Right cardiac atrium (tissue), 5 donors: ENCODE measurements around the gene GALT. TPM values are rescaled to one million over a fixed set of nuclear protein-coding genes. Genes with fewer than 3 reads are reported as not detected.
A peak's percentile ranks its signal among the peaks of the same experiment; 100 is the strongest.

Source experiments
- ATAC-seq, 2 donors: fragments of 200-7000 bp; cut with Tn5 transposase; one replicate each; pipeline versions ENCODE4 v1.8.0 to v1.9.1; 2020; ENCODE audit warnings: moderate library complexity in 2 of 2, mild to moderate bottlenecking in 1 of 2
- DNase-seq, 3 donors: peaks; one replicate each; pipeline ENCODE4 v3.0.0-alpha.2; 2020
- H3K27ac ChIP-seq: one replicate; pipeline ENCODE4 v1.5.1; 2013; ENCODE audit warnings: mild to moderate bottlenecking, low read length, control low read depth, moderate library complexity
- H3K27me3 ChIP-seq: one replicate; pipeline ENCODE4 v1.6.1; 2013; ENCODE audit not compliant: control insufficient read depth, insufficient read depth
- H3K4me1 ChIP-seq: one replicate; pipeline ENCODE4 v1.6.1; 2013; ENCODE audit warnings: low read length; ENCODE audit not compliant: control insufficient read depth, insufficient read depth
- H3K4me3 ChIP-seq: one replicate; pipeline ENCODE4 v1.5.1; 2013; ENCODE audit warnings: low read length, control low read depth
- H3K9me3 ChIP-seq: one replicate; pipeline ENCODE4 v1.6.1; 2013; ENCODE audit warnings: low read length; ENCODE audit not compliant: control insufficient read depth
- WGBS: extraction: QIAGEN DNeasy Blood & Tissue Kit; methylation state at CpG from one replicate; pipeline ENCODE4 v1.1.7; 2013; 5-methylcytosine and 5-hydroxymethylcytosine counted together
- intact Hi-C, 4 donors: fragments of 100-400 bp; cut with DNase I; formaldehyde crosslinking; loops; one replicate each; pipeline versions ENCODE4 v1.11.0 to v1.14.0; 2022 to 2023
- long read RNA-seq, 4 donors: library from polyadenylated mRNA; unstranded; transcript quantifications; one replicate each; pipeline ENCODE4 v2.0.0, GENCODE V29; 2020 to 2021
- polyA plus RNA-seq: library from polyadenylated mRNA; stranded (reverse); fragments of 200-250 nt; gene quantifications from one replicate; pipeline ENCODE4 v1.2.3, GENCODE V29; 2013
- total RNA-seq, 4 donors: library from RNA; stranded (reverse); fragmentation: NEBNext Ultra II Directional; extraction: Animal tissue kit (Norgen Biotek cat#: 25700); gene quantifications; one replicate each; pipeline ENCODE4 v1.2.1, GENCODE V29; 2021
- donor health status: healthy with polysubstance abuse.
- donor health status: DM: no; HTN: yes; CAD: no.
- donor health status: DM: no; HTN: no; CAD: no.
- donor health status: DM: no; HTN: yes; CAD: no; lungs with severe emphysema.
- donor health status: DM: yes; HTN: yes; CAD: no.

The GALT gene
- total RNA-seq, result 10 to 100 TPM; 37.3 to 71.2 (median 66.3) TPM
- polyA plus RNA-seq, result 57.1 TPM
- long read RNA-seq, donor 1, transcript GALT-201 (11 exons, 1,768 nt), result major isoform, 32 of 132 reads
- long read RNA-seq, donor 1, partial matches to known transcripts, result 21 of 132 reads
- long read RNA-seq, donor 1, other reads (novel, unspliced or antisense), result 79 of 132 reads
- long read RNA-seq, donor 2, transcript GALT-201 (11 exons, 1,768 nt), result major isoform, 11 of 25 reads
- long read RNA-seq, donor 2, partial matches to known transcripts, result 5 of 25 reads
- long read RNA-seq, donor 2, other reads (novel, unspliced or antisense), result 9 of 25 reads
- long read RNA-seq, donor 3, transcript GALT-201 (11 exons, 1,768 nt), result major isoform, 35 of 85 reads
- long read RNA-seq, donor 3, partial matches to known transcripts, result 12 of 85 reads
- long read RNA-seq, donor 3, other reads (novel, unspliced or antisense), result 38 of 85 reads
- long read RNA-seq, donor 4, transcript GALT-201 (11 exons, 1,768 nt), result major isoform, 19 of 57 reads
- long read RNA-seq, donor 4, partial matches to known transcripts, result 9 of 57 reads
- long read RNA-seq, donor 4, other reads (novel, unspliced or antisense), result 29 of 57 reads

DNA sequence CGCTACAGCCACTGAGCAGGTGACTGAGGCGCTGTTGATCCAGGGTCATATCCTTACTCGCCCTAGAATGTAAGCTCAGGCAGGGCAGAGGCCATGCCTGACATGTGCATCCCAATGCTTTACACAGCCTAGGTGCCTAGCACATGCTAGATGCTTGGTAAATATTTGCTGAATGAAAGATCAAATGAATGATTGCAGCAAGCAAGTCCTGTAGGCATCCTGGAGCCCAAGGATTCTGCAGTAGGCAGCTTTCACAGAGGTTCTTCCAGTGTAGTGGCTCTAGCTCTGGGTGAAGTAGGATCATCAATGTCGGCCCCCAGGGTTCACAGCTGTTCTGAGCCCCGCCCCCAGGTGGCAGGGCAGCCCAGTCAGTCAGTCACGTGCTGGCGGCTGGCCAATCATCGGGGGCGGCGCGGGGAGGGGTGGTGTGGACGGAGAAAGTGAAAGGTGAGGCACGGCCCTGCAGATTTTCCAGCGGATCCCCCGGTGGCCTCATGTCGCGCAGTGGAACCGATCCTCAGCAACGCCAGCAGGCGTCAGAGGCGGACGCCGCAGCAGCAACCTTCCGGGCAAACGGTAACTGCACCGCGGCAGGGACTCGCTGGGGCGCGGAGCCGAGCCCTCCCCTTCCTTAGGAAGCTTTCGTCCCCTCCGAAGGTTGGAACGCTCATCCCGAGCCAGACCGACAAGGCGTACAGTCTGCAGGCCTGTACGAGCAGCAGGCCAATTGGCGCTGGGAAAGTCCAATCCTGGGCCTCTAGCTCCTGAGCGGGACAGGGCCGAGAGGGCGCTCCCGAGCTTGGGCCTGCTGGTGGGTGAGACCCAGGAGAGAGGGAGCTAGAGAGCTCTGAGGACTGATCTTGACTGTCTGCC is at the start of gene GALT:
TSS of gene GALT (plus strand) at position 465 of the 873 bp plus-strand sequence. CDS start at position 495, 30 bp downstream.
- WGBS, result 5% methylated on average over 43 of the region's 43 CpGs
- peak; percentile 84 to 89 for ATAC-seq
- intact Hi-C loops, result no loop called here

DNA sequence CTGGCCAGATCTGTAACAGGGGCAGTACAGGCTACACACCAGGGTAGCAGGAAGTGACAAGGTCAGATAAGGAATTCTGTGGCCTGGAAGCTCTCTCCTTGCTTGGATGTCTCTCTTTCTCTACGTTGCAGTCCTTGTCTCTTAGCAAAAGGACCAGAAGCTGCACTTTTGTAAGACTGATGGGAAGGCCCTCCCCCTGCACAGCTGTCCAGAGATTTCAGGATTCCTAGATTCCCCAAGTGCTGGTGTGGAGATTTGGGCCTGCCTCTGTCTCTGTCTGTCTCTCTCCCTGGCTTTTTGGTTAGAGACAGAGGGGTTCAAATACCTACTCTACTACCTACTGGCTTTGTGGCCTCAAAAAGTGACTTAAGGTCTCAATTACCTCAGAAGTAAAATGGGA is 46.9 kb upstream of the GALT start:
- DNase-seq (peak in 1 of 3 donors; percentile 2), ATAC-seq (no peak)
- H3K4me3 ChIP-seq, result no peak overlapping the region
- H3K9me3 ChIP-seq, result no peaks in the 10 kb centered on the region
- H3K27ac ChIP-seq, result no peak overlapping the region
- intact Hi-C loops, result loop anchor here in 2 of 4 donors (5.0 to 10.0 kb wide), 5 partner anchors 155 to 265 kb away; no protein-coding TSS in a partner anchor
- no peaks in the 10 kb centered on the region for H3K27me3 ChIP-seq
- WGBS, result 20% methylated on average over 1 of the region's 1 CpG
- H3K4me1 ChIP-seq, result peaks cover 3% of the 10 kb centered on the region

More for the DNA sequence above, at the start of gene GALT:
- no peaks in the 10 kb centered on the region for H3K9me3 ChIP-seq
- DNase-seq, result peak; percentile 94 to 99 (median 98)
- H3K27me3 ChIP-seq, result no peaks in the 10 kb centered on the region
- peak within 1 kb of the TSS; percentile 66 for H3K4me3 ChIP-seq
- H3K27ac ChIP-seq, result peak within 1 kb of the TSS; percentile 90
- peaks cover 13% of the 10 kb centered on the region for H3K4me1 ChIP-seq

DNA sequence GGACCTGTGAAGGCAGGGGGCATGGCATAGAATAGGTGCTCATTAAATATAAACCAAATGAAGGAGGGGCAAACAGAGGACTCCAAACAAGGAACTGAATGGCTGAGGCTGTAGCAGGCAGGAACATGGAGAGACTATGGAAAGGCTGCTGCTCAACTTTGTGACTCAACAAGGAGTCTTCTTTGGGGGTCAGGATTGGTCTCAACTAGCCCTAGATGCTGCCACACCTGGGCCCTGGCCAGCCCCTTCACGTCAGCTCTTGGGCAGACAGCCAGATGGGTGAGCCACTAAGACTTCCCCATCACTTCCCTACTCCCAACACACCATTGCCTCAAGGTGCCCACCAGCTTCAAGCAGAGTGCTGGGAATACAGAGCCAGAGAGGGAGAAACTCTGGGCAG is 45.6 kb upstream of the GALT start:
- Histone ChIP-seq H3K27ac (no peak overlapping the region), H3K4me1 (peaks cover 3% of the 10 kb centered on the region), H3K9me3 (no peaks in the 10 kb centered on the region), H3K27me3 (no peaks in the 10 kb centered on the region), H3K4me3 (no peak overlapping the region)
- intact Hi-C loops, result loop anchor here in 2 of 4 donors (5.0 to 10.0 kb wide), 3 partner anchors 99 to 266 kb away; no protein-coding TSS in a partner anchor
- peak in 1 of 3 donors; percentile 38 for DNase-seq
- WGBS, result 37% methylated on average over 1 of the region's 1 CpG
- no peak for ATAC-seq

DNA sequence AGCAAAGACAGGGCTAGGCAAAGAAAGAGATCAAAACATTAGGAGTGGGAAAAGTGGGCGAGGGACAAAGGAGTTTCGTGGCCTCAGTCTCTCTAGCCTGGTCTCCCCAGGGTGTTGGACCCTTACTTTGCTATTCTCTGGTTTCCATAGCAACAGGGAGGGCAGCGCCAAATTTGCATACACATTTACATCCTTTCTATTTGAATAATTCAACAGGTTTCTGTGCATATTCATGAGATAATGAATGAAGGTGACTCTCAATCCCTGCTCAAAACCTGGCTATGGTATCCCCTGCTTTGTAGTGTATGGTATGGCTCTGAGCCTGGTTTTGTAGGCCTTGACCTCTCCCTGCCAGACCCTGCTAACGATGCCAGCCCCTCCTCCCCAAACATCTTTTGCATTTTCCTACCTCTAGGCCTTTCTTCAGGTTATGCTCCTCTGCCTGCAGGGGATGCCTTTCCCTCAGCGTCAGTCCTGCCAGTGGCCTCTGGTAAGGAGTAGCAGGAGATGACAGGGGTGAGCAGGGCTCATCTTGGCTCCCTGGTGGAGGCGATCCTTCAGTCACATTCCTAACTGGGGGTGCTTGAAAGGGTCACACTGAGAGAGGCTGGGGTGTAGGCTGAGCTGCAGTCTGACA is 44.4 kb upstream of the GALT start:
- 79% methylated on average over 6 of the region's 6 CpGs for WGBS
- ATAC-seq, result no peak

DNA sequence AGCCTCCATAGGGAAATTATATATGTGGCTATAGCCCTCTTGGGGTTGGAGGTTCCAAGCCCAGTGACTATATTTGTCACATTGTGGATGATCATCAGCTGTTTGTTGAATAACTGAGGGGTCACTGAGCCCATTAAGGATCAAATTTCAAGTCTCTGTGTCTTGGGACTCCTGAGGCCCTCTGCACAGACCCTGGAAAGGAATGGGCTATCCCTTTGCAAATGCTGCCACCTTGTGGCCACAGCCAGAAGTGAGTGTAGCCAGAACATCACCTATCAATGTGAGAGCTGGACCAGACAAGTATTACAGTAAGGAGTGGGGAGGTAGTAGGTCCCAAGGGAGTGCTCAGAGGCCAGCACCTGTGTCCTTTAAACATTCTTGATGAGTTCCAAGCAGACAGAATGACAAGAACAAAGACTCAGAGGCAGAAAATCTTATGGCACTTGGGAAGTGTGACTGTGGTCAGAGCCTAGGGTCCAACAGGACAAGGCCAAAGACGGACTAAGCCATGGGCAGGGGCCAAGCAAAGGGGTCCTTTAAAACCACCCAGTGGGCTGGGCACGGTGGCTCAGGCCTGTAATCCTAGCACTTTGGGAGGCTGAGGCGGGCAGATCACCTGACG is 42.8 kb upstream of the GALT start:
- intact Hi-C loops, result loop anchor here in 2 of 4 donors (5.0 to 10.0 kb wide), 3 partner anchors 101 to 269 kb away; no protein-coding TSS in a partner anchor
- WGBS, result 49% methylated on average over 4 of the region's 4 CpGs
- Histone ChIP-seq H3K27me3 (no peaks in the 10 kb centered on the region), H3K4me1 (peaks cover 3% of the 10 kb centered on the region), H3K9me3 (no peaks in the 10 kb centered on the region), H3K27ac (no peak overlapping the region), H3K4me3 (no peak overlapping the region)
- ATAC-seq, result peak; percentile 86 to 89
- peak; percentile 79 to 96 (median 90) for DNase-seq

More for the DNA sequence above, 44.4 kb upstream of the GALT start:
- intact Hi-C loops, result loop anchor here in 2 of 4 donors (5.0 to 10.0 kb wide), 3 partner anchors 100 to 267 kb away; no protein-coding TSS in a partner anchor
- DNase-seq, result peak in 1 of 3 donors; percentile 23
- H3K4me1 ChIP-seq, result peaks cover 3% of the 10 kb centered on the region
- H3K27me3 ChIP-seq, result no peaks in the 10 kb centered on the region
- no peak overlapping the region for H3K27ac ChIP-seq
- no peaks in the 10 kb centered on the region for H3K9me3 ChIP-seq
- H3K4me3 ChIP-seq, result no peak overlapping the region

DNA sequence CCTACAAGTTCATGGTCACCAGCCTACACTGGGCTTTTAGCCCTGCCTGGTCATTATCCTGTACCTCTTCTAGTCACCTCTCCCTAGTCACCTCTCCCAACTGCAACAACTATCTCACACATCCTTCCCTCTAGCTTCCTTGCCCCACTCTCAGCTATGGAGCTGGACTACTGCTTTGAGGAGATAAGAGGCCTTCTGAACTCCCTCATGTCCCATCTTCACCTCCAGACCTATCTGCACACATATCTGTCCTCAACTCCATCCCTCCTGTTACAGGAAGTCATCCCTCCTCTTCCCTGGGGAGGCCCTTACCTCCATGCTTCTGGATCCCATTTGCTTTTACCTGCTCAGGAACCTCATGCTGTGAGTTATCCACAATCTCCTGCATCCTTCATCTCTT is 40.3 kb upstream of the GALT start:
- Histone ChIP-seq H3K27ac (no peak overlapping the region), H3K9me3 (no peaks in the 10 kb centered on the region), H3K27me3 (no peaks in the 10 kb centered on the region), H3K4me3 (no peak overlapping the region), H3K4me1 (peaks cover 6% of the 10 kb centered on the region)
- intact Hi-C loops, result loop anchor here in 1 of 4 donors (10.0 kb wide), 2 partner anchors 181 to 271 kb away; no protein-coding TSS in a partner anchor
- no peak for DNase-seq
- ATAC-seq, result no peak

DNA sequence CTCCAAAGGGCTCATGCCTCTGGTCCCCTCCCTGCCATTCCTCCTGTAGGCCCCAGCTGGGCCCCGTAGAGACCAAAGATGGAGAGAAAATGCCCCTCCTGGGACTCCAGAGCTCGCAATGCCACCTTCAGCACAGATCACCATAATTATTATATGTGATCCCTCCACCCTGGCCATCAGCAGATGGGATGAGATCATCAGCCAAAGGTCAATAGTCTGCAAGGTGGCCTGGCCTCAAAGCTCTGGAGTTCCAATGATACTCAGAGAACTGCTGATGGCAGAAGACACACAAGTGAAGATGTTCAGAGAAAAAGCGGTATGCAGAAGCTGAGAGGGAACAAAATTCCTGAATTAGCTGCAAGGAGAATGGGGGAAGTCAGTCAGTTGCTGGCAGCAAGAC is 39.6 kb upstream of the GALT start:
- Histone ChIP-seq H3K27me3 (no peaks in the 10 kb centered on the region), H3K9me3 (no peaks in the 10 kb centered on the region), H3K27ac (no peak overlapping the region), H3K4me3 (no peak overlapping the region), H3K4me1 (peaks cover 8% of the 10 kb centered on the region)
- 84% methylated on average over 3 of the region's 3 CpGs for WGBS
- DNase-seq (peak in 1 of 3 donors; percentile 14), ATAC-seq (no peak)
- intact Hi-C loops, result loop anchor here in 1 of 4 donors (10.0 kb wide), 2 partner anchors 182 to 272 kb away; no protein-coding TSS in a partner anchor

DNA sequence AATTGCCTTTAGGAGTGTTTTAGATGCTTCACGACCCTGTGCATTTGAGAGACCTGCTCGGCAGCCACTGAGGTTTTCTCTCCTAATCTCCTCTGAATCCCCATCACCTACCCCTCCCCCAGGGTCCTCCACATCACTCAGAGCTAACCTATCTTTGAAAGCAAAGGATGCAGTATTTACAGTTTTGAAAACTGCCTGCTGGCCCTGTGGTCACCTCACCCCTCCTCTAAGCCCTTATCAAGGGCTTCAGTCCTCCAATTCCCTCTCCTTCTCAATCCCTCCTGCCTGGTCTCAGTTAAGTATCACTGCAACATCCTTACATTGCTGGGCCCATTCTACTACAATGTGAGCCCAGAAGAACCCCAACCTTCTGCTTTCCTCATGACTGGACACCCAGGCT is 39.1 kb upstream of the GALT start:
- WGBS, result 48% methylated on average over 2 of the region's 2 CpGs
- no peaks in the 10 kb centered on the region for H3K27me3 ChIP-seq
- H3K4me1 ChIP-seq, result peaks cover 8% of the 10 kb centered on the region
- H3K9me3 ChIP-seq, result no peaks in the 10 kb centered on the region
- DNase-seq, result no peak
- intact Hi-C loops, result loop anchor here in 1 of 4 donors (10.0 kb wide), 2 partner anchors 183 to 273 kb away; no protein-coding TSS in a partner anchor
- no peak for ATAC-seq
- H3K27ac ChIP-seq, result no peak overlapping the region
- no peak overlapping the region for H3K4me3 ChIP-seq

DNA sequence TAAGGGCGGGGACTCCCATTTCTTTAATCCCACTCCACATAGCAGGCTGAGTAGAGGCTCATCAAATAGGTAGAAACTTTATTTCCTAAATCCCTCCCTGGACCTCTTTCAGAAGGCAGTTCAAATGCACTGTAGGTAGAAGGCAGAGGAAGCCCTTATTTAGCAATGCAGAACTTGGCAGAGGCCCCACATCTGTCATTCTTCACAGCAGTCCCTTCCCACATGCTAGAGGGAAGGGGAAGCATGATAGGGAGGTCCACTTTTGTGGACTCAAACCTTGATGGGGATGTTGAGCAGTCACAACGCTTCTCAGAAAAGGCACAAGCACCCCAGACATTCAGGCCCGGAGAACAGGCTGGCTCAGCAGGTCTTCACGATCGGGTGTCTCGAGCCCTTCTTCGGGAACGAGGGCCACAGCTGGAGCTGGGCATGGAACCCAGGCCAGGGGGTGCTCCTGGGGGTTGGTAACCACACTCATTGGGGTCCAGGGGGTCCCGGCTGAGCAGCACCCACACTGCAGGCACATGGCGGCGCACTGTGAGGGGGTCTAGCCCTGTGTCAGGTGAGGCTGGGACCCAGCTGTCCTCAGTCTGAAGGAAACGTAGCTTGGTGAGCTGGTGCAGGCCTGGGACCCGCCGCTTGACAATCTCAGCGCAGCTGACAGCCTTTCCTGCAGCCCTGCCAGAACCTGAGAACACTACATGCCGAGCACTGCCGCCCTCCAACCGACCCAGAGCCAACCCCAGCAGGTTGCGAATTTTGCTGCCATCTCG is 35.9 kb upstream of the GALT start:
- Histone ChIP-seq H3K9me3 (no peaks in the 10 kb centered on the region), H3K27me3 (no peaks in the 10 kb centered on the region), H3K27ac (no peak overlapping the region), H3K4me1 (peaks cover 10% of the 10 kb centered on the region), H3K4me3 (no peak overlapping the region)
- DNase-seq (peak in 1 of 3 donors; percentile 70), ATAC-seq (no peak)
- intact Hi-C loops, result loop anchor here in 1 of 4 donors (10.0 kb wide), 1 partner anchor 276 kb away; no protein-coding TSS in a partner anchor
- WGBS, result 93% methylated on average over 20 of the region's 20 CpGs
